ENCODE results near the gene PDE8B.

The PDE8B gene

GRCh38 chr5:77353251-77353650 is 142.8 kb downstream of the PDE8B start:
- TF ChIP-seq PATZ1 (CRISPR knock-in tag; IDR thresholded peaks at IDR 0.05; ENCODE audit: borderline replicate concordance) = no peak
- no peak for TF ChIP-seq ARNTL (CRISPR knock-in tag; IDR thresholded peaks at IDR 0.05; ENCODE audit: borderline replicate concordance, low read depth)
- no peak for TF ChIP-seq CREB5 (CRISPR knock-in tag; IDR thresholded peaks at IDR 0.05; ENCODE audit: low read depth)
- no peak for TF ChIP-seq ZNF565 (CRISPR knock-in tag; conservative IDR thresholded peaks at IDR 0.05; ENCODE audit: low read depth)
- no peak for TF ChIP-seq TCF4 (CRISPR knock-in tag; IDR thresholded peaks at IDR 0.05; ENCODE audit: borderline replicate concordance)
- ATAC-seq = no peak

GRCh38 chr5:77354454-77354853 is 144.0 kb downstream of the PDE8B start:
- ATAC-seq = no peak

More at GRCh38 chr5:77354454-77354853, 144.0 kb downstream of the PDE8B start:
- TF ChIP-seq BACH2 (CRISPR knock-in tag; IDR thresholded peaks at IDR 0.05; ENCODE audit: borderline replicate concordance) (no peak), TCF4 (CRISPR knock-in tag; IDR thresholded peaks at IDR 0.05; ENCODE audit: borderline replicate concordance) (no peak), GLIS3 (CRISPR knock-in tag; IDR thresholded peaks at IDR 0.05) (no peak), POU6F1 (CRISPR knock-in tag; IDR thresholded peaks at IDR 0.05; ENCODE audit: borderline replicate concordance, low read depth) (no peak), ESRRG (CRISPR knock-in tag; IDR thresholded peaks at IDR 0.05) (no peak), TSHZ2 (CRISPR knock-in tag; IDR thresholded peaks at IDR 0.05) (no peak), TOX (CRISPR knock-in tag; IDR thresholded peaks at IDR 0.05; ENCODE audit: borderline replicate concordance) (no peak), ZFP3 (CRISPR knock-in tag; IDR thresholded peaks at IDR 0.05) (no peak), RARB (CRISPR knock-in tag; IDR thresholded peaks at IDR 0.05) (no peak), ZNF565 (CRISPR knock-in tag; conservative IDR thresholded peaks at IDR 0.05; ENCODE audit: low read depth) (no peak), ZC3H10 (CRISPR knock-in tag; IDR thresholded peaks at IDR 0.05) (no peak), PATZ1 (CRISPR knock-in tag; IDR thresholded peaks at IDR 0.05; ENCODE audit: borderline replicate concordance) (no peak), SNAI2 (CRISPR knock-in tag; IDR thresholded peaks at IDR 0.05) (no peak), PPARA (CRISPR knock-in tag; IDR thresholded peaks at IDR 0.05; ENCODE audit: borderline replicate concordance) (no peak), CSRNP3 (CRISPR knock-in tag; IDR thresholded peaks at IDR 0.05) (no peak), ZFP30 (CRISPR knock-in tag; IDR thresholded peaks at IDR 0.05) (no peak), ARNTL (CRISPR knock-in tag; IDR thresholded peaks at IDR 0.05; ENCODE audit: borderline replicate concordance, low read depth) (no peak), CSDC2 (CRISPR knock-in tag; IDR thresholded peaks at IDR 0.05) (no peak), CREB5 (CRISPR knock-in tag; IDR thresholded peaks at IDR 0.05; ENCODE audit: low read depth) (no peak)
